ENCODE data around the gene PIK3C2A.
"Not testable (repeated sequence)": the region's sequence is repeated elsewhere in the genome, so short reads cannot be mapped to it uniquely, and the experiment has no call there.

Gene PIK3C2A

GRCh38 chr11:17207317-17208256 is at the start of gene PIK3C2A:
Gene PIK3C2A, minus strand, starts transcription at chr11:17207986. Its CDS starts 38,245 bp downstream, at chr11:17169741.
- DNase-seq (ENCODE audit: low read depth): peak; percentile 93

GRCh38 chr11:17257196-17257595 is 49.4 kb upstream of the PIK3C2A start:
- no peak for DNase-seq (ENCODE audit: low read depth)

GRCh38 chr11:17256512-17256911 is 48.7 kb upstream of the PIK3C2A start:
- DNase-seq (ENCODE audit: low read depth): no peak

GRCh38 chr11:17252704-17253103 is 44.9 kb upstream of the PIK3C2A start:
- DNase-seq (ENCODE audit: low read depth): no peak

GRCh38 chr11:17250561-17251350 is 43.0 kb upstream of the PIK3C2A start:
- DNase-seq (ENCODE audit: low read depth): no peak

- DNase-seq (ENCODE audit: low read depth): no peak
Observed at GRCh38 chr11:17244046-17244445, 36.3 kb upstream of the PIK3C2A start.

- not testable (repeated sequence) for DNase-seq (ENCODE audit: low read depth)
Observed at GRCh38 chr11:17242954-17243353, 35.2 kb upstream of the PIK3C2A start.

GRCh38 chr11:17240780-17241179 is 33.0 kb upstream of the PIK3C2A start:
- no peak for DNase-seq (ENCODE audit: low read depth)

GRCh38 chr11:17239927-17240326 is 32.1 kb upstream of the PIK3C2A start:
- not testable (repeated sequence) for DNase-seq (ENCODE audit: low read depth)

- no peak for DNase-seq (ENCODE audit: low read depth)
Observed at GRCh38 chr11:17238377-17238776, 30.6 kb upstream of the PIK3C2A start.

GRCh38 chr11:17233101-17233500 is 25.3 kb upstream of the PIK3C2A start:
- no peak for DNase-seq (ENCODE audit: low read depth)

GRCh38 chr11:17230867-17231851 is 23.4 kb upstream of the PIK3C2A start:
- no peak for DNase-seq (ENCODE audit: low read depth)

GRCh38 chr11:17229481-17230152 is 21.8 kb upstream of the PIK3C2A start:
- DNase-seq (ENCODE audit: low read depth): no peak

- DNase-seq (ENCODE audit: low read depth): not testable (repeated sequence)
Observed at GRCh38 chr11:17228186-17228925, 20.6 kb upstream of the PIK3C2A start.

GRCh38 chr11:17224727-17225126 is 16.9 kb upstream of the PIK3C2A start:
- no peak for DNase-seq (ENCODE audit: low read depth)

GRCh38 chr11:17221968-17222367 is 14.2 kb upstream of the PIK3C2A start:
- DNase-seq (ENCODE audit: low read depth): no peak

GRCh38 chr11:17219016-17219415 is 11.2 kb upstream of the PIK3C2A start:
- DNase-seq (ENCODE audit: low read depth): no peak

GRCh38 chr11:17218403-17218802 is 10.6 kb upstream of the PIK3C2A start:
- DNase-seq (ENCODE audit: low read depth): no peak

- no peak for DNase-seq (ENCODE audit: low read depth)
Observed at GRCh38 chr11:17217401-17217800, 9.6 kb upstream of the PIK3C2A start.

- no peak for DNase-seq (ENCODE audit: low read depth)
Observed at GRCh38 chr11:17214338-17214737, 6.6 kb upstream of the PIK3C2A start.

All from activated T-cell treated with anti-CD3 and anti-CD28 coated beads for 48 hours (primary cell).